HT1080 (cell line): ENCODE data around the gene WDR70. TPM values are rescaled to one million over a fixed set of nuclear protein-coding genes. Genes with fewer than 3 reads are reported as not detected.
"Not testable (repeated sequence)": the region's sequence is repeated elsewhere in the genome, so short reads cannot be mapped to it uniquely, and the experiment has no call there.

Experiments used
- DNase-seq: peaks from one replicate; pipeline ENCODE4 v3.0.0-alpha.2; 2015; ENCODE audit warnings: low read depth
- polyA plus RNA-seq, 2 experiments: library from polyadenylated mRNA; depleted of rRNA; stranded (reverse); fragments of >200 nt; gene quantifications; 2 replicates each; pipeline ENCODE4 v1.2.3, GENCODE V29; 2015
- total RNA-seq: library from RNA; depleted of rRNA; stranded (reverse); fragments of >200 nt; shearing (Covaris generic); gene quantifications from 2 replicates; pipeline ENCODE4 v1.2.3, GENCODE V29; 2014; rRNA removed

Gene WDR70
- total RNA-seq: 29.4 and 30.7 TPM in 2 replicates
- polyA plus RNA-seq (2015; cell fraction: cytosol; rRNA removed): 22.2 and 22.5 TPM in 2 replicates
- polyA plus RNA-seq (2015; cell fraction: nucleus; rRNA removed): 31.8 and 36.8 TPM in 2 replicates

DNA sequence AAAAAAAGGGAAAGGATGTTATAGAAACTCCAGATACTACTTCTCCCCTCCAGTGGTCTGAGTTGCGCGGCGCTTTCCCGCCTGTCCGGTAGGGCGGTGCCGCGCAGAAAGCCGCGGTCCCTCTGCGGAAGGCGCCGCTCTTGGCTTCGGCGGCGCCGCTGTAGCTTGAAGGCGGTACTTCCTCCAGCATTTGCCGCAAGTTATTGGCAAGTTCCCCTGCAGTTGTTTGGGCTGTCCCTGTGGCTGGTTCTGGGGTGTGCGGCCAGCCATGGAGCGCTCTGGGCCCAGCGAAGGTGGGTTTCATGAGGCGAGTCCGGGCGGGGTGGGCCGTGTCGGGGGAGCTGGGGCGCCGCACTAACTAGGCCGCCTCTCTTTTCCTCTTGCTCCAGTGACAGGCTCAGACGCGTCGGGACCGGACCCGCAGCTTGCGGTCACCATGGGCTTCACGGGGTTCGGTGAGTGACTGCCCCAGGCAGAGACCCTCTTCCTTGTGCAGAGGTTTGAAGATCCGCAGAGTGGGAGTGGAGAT is at the start of gene WDR70:
TSS of gene WDR70 (plus strand) at position 219 of the 529 bp plus-strand sequence. CDS start at position 269, 50 bp downstream.
- DNase-seq: peak; percentile 93

DNA sequence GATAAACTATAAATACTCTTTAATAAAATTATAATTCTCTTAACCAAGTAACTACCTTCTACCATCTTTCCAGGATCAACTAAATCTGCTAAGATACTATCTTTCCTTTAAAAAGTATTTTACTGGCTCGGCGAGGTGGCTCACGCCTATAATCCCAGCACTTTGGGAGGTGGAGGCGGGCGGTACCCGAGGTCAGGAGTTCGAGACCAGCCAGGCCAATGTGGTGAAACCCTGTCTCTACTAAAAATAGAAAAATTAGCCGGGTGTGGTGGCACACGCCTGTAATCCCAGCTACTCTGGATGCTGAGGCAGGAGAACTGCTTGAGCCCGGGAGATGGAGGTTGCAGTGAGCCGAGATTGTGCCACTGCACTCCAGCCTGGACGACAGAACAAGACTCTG is 44.4 kb upstream of the WDR70 start:
- not testable (repeated sequence) for DNase-seq

DNA sequence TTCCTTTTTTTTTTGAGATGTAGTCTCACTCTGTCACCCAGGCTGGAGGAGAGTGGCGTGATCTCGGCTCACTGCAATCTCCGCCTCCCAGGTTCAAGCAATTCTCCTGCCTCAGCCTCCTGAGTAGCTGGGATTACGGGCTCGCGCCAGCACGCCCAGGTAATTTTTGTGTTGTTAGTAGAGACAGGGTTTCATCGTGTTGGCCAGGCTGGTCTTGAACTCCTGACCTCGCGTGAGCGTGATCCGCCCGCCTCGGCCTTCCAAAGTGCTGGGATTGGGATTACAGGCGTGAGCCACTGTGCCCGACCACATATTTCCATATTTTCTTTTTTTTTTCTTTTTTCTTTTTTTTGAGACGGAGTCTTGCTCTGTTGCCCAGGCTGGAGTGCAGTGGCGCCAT is 36.4 kb upstream of the WDR70 start:
- DNase-seq: not testable (repeated sequence)

DNA sequence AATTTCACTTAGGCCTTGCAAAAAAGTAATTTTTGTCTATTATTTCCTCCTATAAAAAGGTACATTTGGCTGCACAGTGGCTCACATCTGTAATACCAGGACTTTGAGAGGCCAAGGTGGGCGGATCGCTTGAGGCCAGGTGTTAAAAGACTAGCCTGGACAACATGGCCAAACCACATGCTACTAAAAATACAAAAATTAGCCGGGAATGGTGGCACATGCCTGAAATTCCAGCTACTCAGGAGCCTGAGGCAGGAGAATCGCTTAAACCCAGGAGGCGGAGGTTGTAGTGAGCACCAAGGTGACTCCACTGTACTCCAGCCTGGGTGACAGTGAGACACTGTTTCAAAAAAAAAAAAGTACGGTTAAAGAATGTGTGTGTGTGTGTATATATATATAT is 24.0 kb upstream of the WDR70 start:
- no peak for DNase-seq

- no peak for DNase-seq
These were observed 8.6 kb upstream of the WDR70 start for GRCh38 chr5:37370550-37370863.

DNA sequence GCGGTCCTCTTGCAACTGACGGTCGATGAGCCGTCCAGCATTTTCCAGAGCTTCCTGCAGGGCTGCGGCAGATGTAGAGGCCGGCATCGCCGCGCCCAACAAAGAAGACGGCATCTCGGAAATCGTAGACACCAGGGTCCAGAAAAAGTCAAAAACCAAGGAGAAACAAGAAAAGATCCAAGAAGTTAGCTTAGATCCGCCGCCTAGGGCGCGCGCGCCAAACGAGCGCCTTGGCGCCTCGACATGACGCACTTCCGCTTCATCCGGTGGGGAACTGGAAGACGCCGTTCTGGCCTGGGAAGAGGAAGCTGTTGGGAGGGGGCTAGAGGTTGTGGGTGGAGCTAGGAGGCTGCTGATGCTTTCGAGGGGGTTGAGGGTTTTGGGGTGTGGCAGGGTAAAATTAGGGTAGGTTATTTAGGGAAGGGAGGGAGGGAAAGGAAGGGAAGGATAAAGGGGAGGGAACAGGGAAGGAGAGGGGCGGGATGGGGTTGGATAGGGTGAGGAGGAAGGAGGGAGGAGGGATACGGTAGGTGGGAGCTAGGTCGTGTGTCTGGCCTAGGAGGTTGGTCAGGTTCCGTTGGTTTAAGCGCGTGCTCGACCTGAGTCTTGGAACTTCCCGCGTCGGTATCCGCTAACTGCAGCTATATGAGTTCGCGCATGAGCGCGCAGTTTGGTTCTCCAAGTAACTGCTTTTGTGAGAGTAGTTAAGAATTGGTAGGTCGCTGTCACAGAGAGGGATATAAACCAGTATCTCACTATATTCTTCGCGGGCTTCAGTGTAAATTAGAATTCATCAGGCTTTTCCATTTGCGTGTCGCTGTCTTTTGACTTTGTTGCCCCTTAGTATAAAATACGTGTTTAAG is 8.0 kb upstream of the WDR70 start, which contains the start of gene NUP155:
TSS of gene NUP155 (minus strand) at position 243 of the 863 bp plus-strand sequence. CDS start at position 114, 129 bp downstream.
- DNase-seq: peak; percentile 99

DNA sequence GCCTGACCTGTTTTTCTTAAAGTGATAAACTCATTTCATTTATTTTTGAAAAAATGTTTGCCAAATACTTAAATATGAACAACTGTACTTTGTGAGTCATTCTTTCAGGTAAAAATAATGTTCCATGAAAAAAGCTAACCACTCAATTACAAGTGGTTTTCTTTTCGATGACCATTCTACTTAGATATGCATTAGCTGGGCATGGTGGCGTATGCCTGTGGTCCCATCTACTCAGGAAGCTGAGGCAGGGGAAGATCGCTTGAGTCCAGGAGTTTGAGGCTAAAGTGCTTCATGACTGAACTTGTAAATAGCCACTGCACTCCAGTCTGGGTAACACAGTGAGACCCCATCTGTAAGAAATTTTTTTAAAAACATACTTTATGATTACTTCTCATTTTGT is 4.0 kb upstream of the WDR70 start:
- DNase-seq: peak; percentile 31

- DNase-seq: not testable (repeated sequence)
These were observed 1.1 kb upstream of the WDR70 start for GRCh38 chr5:37378066-37378465.

GRCh38 chr5:37391591-37391990 is 12.5 kb downstream of the WDR70 start:
- DNase-seq: no peak

DNA sequence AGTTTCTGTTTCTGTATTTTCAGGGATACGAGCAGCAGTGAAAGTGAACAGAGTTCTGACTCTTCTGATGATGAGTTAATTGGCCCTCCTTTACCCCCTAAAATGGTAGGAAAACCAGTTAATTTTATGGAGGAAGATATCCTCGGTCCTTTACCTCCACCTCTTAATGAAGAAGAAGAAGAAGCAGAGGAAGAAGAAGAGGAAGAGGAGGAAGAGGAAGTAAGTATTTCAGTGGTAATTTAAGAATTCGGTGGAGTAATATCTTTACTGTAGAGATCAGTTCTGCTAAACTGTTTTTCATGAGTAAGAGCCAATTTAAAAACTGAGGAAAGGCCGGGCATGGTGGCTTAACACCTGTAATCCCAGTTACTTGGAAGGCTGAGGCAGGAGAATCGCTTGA is 17.2 kb downstream of the WDR70 start:
- no peak for DNase-seq

GRCh38 chr5:37400501-37400900 is 21.4 kb downstream of the WDR70 start:
- DNase-seq: no peak

GRCh38 chr5:37412515-37412914 is 33.4 kb downstream of the WDR70 start:
- DNase-seq: no peak

DNA sequence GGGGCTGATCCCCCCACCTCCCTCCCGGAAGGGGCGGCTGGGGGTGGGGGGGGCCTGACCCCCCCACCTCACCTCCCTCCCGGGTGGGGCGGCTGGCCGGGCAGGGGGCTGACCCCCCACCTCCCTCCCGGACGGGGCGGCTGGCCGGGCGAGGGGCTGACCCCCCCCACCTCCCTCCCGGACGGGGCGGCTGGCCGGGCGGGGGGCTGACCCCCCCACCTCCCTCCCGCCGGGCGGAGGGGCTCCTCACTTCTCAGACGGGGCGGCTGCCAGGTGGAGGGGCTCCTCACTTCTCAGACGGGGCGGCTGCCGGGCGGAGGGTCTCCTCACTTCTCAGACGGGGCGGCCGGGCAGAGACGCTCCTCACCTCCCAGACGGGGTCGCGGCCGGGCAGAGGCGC is 36.3 kb downstream of the WDR70 start:
- DNase-seq: not testable (repeated sequence)

DNA sequence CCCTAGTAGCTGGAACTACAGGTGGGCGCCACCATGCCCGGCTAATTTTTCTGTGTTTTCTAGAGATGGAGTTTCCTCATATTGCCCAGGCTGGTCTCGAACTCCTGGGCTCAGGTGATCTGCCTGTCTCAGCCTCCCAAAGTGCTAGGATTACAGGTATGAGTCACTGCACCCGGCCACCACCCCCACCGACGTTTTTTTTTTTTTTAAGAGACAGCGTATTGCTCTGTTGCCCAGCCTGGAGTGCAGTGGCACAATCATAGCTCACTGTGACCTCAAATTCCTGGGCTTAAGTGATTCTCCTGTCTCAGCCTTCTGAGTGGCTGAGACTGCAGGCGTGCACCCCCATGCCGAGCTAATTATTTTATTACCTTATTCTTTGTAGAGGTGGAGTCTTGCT is 38.2 kb downstream of the WDR70 start:
- peak; percentile 45 for DNase-seq

DNA sequence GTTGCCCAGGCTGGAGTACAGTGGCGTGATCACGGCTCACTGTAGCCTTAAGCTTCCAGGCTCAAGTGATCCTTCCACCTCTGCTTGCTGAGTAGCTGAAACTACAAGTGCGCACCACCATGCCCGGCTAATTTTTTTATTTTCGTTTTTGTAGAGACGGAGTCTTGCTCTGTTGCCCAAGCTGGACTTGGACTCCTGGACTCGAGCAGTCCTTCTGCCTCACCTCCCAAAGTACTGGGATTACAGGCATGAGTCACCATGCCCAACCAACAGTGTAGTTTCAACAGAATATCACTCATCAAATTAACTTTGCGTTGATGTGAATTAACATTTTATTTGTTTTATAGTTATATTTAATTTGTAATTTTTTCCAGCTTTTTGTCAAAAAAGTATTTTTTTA is 45.3 kb downstream of the WDR70 start:
- peak; percentile 6 for DNase-seq

- no peak for DNase-seq
These were observed 48.9 kb downstream of the WDR70 start for GRCh38 chr5:37428044-37428443.

DNA sequence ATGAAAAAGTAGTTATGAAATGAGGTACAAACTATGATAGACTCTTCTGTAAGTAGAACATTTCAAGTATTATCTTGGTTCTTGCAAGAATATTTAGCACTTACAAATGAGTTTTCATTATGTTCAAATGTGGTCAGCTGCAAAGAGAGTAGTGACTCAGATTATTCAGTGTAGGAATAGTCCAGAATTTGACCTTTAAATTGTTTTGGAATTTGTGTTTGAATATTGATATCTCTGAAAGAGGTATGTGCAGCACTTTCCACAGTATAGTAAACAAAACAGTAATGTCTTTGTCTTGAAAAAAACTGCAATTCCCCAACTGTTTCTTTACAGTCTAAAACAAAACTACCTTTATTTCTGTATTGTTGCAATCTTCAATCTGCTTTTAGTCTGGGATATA is 56.1 kb downstream of the WDR70 start:
- DNase-seq: no peak

DNA sequence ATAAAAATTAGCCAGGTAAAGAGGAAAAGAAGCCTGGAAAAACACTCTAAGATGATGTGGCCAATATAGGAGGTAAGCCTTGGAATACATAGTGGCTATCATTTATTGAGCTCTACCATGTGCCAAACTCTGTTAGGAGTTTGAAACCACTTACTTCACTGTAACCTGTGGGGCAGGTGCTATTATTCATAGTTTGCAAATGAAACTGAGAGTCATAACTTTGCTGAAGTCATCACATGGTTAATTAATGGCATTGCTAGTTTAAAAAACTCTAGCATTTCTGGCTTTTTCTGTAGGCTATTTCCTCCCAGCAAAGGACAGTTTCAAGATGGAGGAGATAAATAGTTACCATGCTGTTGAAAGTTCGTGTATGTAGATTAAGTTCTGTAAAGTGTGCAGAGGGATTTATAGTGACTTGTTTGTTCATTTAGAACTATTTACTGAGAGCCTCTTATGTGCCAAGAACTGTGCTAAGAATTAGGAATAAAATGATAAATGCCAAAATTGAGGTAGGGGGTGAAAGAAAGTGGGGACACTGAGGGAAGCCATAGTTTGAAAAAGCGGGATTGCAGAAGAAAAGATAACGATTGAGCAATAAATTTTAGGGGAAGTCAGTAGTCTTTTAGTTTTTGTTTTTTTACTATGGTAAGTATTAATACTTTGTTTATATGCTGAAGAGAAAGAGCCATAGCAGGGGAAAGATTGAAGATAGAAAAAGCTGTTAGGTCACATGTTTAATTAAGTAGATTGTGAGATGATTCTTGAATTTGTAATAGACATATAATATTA is 57.2 kb downstream of the WDR70 start:
- DNase-seq: no peak

GRCh38 chr5:37437711-37438110 is 58.6 kb downstream of the WDR70 start:
- DNase-seq: no peak

GRCh38 chr5:37445783-37446182 is 66.7 kb downstream of the WDR70 start:
- DNase-seq: not testable (repeated sequence)

- DNase-seq: peak; percentile 3
These were observed 69.8 kb downstream of the WDR70 start for GRCh38 chr5:37448941-37449340.

GRCh38 chr5:37451991-37452390 is 72.9 kb downstream of the WDR70 start:
- DNase-seq: not testable (repeated sequence)
